ENCODE measurements around the gene ZNF799.

ZNF799 gene

DNA sequence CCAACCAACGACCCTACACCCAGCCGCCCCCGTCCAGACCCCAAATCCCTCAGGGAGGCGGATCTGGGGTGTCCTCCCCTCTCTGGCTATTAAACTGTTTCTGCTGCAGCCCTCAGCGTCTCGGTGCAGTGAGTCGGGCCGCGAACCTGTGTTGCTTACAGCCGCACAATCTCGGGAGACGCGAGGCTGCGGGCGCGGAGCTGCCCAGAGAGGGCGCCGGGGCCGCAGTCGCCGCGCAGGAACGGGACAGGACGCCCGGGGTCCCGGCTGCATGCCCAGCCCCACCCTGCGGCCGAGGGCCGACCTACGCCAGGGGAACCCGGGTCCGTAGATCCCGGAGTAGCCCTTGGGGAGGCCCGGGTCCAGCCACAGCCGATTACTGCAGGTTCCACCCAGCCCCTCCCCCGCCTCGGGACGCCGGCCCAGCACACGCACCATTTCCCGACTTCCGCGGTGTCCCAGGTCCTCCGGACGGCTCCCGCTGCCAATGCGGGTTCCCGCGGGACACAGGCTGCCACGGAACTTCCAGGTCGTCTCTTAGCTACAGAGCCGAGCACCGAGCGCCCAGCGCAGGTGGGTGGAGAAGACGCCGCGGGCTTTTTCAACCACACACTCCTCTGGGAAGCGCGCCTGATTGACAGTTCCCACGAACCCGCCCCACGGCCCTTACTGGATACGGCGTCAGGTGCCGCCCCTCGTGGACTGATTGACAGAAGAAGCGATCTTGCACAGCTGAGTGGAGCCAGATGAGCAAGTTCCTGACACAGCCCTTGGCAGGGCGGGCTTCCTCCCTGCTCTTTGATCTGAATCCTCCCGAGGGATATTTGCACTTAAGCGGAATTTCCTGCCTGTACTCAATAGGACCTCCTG, at the start of gene ZNF799:
TSS of gene ZNF799 (minus strand) at position 639 of the 870 bp plus-strand sequence. CDS start at position 438, 201 bp downstream.
- TF ChIP-seq PPARA (CRISPR knock-in tag; IDR thresholded peaks at IDR 0.05; ENCODE audit: borderline replicate concordance) = no peak
- TF ChIP-seq, protein P1, sequence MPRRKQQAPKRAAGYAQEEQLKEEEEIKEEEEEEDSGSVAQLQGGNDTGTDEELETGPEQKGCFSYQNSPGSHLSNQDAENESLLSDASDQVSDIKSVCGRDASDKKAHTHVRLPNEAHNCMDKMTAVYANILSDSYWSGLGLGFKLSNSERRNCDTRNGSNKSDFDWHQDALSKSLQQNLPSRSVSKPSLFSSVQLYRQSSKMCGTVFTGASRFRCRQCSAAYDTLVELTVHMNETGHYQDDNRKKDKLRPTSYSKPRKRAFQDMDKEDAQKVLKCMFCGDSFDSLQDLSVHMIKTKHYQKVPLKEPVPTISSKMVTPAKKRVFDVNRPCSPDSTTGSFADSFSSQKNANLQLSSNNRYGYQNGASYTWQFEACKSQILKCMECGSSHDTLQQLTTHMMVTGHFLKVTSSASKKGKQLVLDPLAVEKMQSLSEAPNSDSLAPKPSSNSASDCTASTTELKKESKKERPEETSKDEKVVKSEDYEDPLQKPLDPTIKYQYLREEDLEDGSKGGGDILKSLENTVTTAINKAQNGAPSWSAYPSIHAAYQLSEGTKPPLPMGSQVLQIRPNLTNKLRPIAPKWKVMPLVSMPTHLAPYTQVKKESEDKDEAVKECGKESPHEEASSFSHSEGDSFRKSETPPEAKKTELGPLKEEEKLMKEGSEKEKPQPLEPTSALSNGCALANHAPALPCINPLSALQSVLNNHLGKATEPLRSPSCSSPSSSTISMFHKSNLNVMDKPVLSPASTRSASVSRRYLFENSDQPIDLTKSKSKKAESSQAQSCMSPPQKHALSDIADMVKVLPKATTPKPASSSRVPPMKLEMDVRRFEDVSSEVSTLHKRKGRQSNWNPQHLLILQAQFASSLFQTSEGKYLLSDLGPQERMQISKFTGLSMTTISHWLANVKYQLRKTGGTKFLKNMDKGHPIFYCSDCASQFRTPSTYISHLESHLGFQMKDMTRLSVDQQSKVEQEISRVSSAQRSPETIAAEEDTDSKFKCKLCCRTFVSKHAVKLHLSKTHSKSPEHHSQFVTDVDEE (CRISPR knock-in tag; IDR thresholded peaks at IDR 0.05) = 0 out of 2 replicates have a peak, but pooled peaks have one; percentile 17
- no peak for TF ChIP-seq RARB (CRISPR knock-in tag; IDR thresholded peaks at IDR 0.05)
- TF ChIP-seq ISL1 (CRISPR knock-in tag; IDR thresholded peaks at IDR 0.05) = no peak
- TF ChIP-seq OSR1 (CRISPR knock-in tag; IDR thresholded peaks at IDR 0.05) = no peak
- no peak for TF ChIP-seq TOX (CRISPR knock-in tag; IDR thresholded peaks at IDR 0.05; ENCODE audit: borderline replicate concordance)
- TF ChIP-seq SNAI2 (CRISPR knock-in tag; IDR thresholded peaks at IDR 0.05) = no peak
- TF ChIP-seq TCF4 (CRISPR knock-in tag; IDR thresholded peaks at IDR 0.05; ENCODE audit: borderline replicate concordance) = no peak
- TF ChIP-seq ARNTL (CRISPR knock-in tag; IDR thresholded peaks at IDR 0.05; ENCODE audit: borderline replicate concordance, low read depth) = no peak

DNA sequence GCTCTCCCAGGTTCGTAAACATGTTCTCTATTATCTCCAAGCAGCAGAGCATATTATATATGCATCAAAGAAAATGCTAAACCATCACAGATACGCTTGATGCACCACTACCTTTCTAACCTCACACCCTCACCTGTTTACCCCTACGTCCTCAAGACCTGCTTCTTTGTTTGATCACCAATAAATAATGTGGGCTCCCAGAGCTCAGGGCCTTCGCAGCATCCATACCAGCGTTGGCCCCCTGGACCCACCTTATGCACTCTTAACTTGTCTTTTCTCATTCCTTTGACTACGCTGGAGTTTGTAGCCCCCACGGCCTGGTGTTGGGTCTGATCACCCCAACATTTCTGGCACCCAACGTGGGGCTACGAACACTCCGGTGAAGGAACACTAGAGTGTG, 49.8 kb upstream of the ZNF799 start:
- no peak for ATAC-seq
- TF ChIP-seq SNAI2 (CRISPR knock-in tag; IDR thresholded peaks at IDR 0.05) (no peak), OSR1 (CRISPR knock-in tag; IDR thresholded peaks at IDR 0.05) (no peak), PPARA (CRISPR knock-in tag; IDR thresholded peaks at IDR 0.05; ENCODE audit: borderline replicate concordance) (no peak), ZFP30 (CRISPR knock-in tag; IDR thresholded peaks at IDR 0.05) (no peak), RARB (CRISPR knock-in tag; IDR thresholded peaks at IDR 0.05) (no peak), ZC3H10 (CRISPR knock-in tag; IDR thresholded peaks at IDR 0.05) (no peak), BACH2 (CRISPR knock-in tag; IDR thresholded peaks at IDR 0.05; ENCODE audit: borderline replicate concordance) (no peak), PATZ1 (CRISPR knock-in tag; IDR thresholded peaks at IDR 0.05; ENCODE audit: borderline replicate concordance) (no peak), CSDC2 (CRISPR knock-in tag; IDR thresholded peaks at IDR 0.05) (no peak), ISL1 (CRISPR knock-in tag; IDR thresholded peaks at IDR 0.05) (no peak), ZNF565 (CRISPR knock-in tag; conservative IDR thresholded peaks at IDR 0.05; ENCODE audit: low read depth) (no peak), GLIS3 (CRISPR knock-in tag; IDR thresholded peaks at IDR 0.05) (no peak), POU6F1 (CRISPR knock-in tag; IDR thresholded peaks at IDR 0.05; ENCODE audit: borderline replicate concordance, low read depth) (no peak), ZNF8 (CRISPR knock-in tag; IDR thresholded peaks at IDR 0.05) (no peak), ESRRG (CRISPR knock-in tag; IDR thresholded peaks at IDR 0.05) (no peak), ZNF70 (CRISPR knock-in tag; IDR thresholded peaks at IDR 0.05) (no peak)
- TF ChIP-seq, protein P1 (CRISPR knock-in tag; IDR thresholded peaks at IDR 0.05) = no peak
- TF ChIP-seq, protein P2, sequence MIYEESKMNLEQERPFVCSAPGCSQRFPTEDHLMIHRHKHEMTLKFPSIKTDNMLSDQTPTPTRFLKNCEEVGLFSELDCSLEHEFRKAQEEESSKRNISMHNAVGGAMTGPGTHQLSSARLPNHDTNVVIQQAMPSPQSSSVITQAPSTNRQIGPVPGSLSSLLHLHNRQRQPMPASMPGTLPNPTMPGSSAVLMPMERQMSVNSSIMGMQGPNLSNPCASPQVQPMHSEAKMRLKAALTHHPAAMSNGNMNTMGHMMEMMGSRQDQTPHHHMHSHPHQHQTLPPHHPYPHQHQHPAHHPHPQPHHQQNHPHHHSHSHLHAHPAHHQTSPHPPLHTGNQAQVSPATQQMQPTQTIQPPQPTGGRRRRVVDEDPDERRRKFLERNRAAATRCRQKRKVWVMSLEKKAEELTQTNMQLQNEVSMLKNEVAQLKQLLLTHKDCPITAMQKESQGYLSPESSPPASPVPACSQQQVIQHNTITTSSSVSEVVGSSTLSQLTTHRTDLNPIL (CRISPR knock-in tag; IDR thresholded peaks at IDR 0.05; ENCODE audit: low read depth) = no peak

More for the DNA sequence above, at the start of gene ZNF799:
- ATAC-seq = peak; percentile 97
